Activated CD4-positive, alpha-beta T cell treated with anti-CD3 and anti-CD28 coated beads, Interleukin-2, Interleukin-4, amounts not matched to agents 100 ng/mL and 50 ng/mL, durations not matched to agents 16 hours and 8 hours (primary cell): Measurements from ENCODE around the gene CREB3L2.

Source experiments
- DNase-seq: peaks from one replicate; pipeline ENCODE4 v3.0.0-alpha.2; 2020; ENCODE audit warnings: low spot score

CREB3L2 gene

GRCh38 chr7:137950967-137951366, 50.9 kb downstream of the CREB3L2 start:
- DNase-seq, result no peak

- DNase-seq, result no peak
These were observed 51.6 kb downstream of the CREB3L2 start for GRCh38 chr7:137950263-137950621.

DNA sequence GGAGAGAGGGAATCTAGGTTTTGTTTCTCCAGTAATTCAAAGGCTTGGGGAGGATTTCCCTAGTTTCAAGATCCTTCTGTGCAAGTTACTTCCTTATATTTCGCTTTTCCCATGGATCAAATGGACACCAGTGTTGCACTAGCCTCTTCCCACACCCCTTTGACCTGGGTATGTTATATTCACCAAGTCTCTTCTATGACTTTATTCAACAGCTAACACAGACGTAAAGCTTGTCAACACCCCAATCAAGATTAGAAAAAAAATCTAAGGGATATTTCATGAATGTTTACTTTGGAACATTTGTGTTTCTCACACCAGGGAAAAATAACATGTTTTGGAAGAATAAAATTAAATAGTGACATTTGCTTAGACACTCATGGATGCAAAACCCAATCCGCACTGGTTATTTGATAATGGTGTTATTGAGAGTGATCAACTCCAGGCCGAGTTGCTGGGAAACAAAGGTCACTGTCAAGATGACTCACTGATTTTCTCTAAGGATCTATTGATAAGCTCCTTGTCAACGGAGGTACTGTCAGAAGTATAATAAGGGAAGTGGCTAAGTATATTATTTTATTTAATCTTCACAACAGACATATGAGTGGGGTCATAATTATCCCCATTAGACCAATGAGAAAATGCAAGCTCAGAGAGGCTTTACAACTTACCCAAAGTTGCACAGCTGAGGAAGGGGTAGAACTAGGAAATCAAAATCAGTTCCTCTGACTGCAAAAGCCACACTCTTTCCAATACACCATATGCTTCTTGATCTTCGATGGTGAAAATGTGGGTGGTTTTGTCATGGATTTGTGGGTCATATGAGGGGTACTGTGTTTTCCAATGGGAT, 52.2 kb downstream of the CREB3L2 start:
- no peak for DNase-seq

DNA sequence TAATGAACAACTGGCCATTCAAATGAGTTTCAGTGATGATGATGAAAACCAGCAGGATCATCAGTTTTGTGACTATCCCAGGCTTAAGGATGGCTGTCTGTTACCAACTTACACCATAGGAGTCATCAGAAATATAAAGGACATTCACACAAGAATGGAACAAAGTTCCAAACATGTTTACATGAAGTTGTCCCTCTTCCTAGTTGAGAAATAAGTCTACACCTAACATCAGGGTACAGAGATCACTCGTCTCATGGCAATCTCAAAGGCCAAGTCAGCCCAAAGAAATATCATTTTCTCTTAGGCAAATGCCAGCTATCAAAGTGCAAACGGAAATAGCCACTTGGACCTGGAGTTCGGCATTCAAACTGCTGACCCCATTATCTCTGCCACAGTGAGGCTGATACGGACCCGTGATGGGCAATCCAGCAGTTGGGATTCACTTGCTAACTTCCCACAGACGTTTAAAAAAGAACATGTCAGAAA, 53.0 kb downstream of the CREB3L2 start:
- DNase-seq, result no peak

DNA sequence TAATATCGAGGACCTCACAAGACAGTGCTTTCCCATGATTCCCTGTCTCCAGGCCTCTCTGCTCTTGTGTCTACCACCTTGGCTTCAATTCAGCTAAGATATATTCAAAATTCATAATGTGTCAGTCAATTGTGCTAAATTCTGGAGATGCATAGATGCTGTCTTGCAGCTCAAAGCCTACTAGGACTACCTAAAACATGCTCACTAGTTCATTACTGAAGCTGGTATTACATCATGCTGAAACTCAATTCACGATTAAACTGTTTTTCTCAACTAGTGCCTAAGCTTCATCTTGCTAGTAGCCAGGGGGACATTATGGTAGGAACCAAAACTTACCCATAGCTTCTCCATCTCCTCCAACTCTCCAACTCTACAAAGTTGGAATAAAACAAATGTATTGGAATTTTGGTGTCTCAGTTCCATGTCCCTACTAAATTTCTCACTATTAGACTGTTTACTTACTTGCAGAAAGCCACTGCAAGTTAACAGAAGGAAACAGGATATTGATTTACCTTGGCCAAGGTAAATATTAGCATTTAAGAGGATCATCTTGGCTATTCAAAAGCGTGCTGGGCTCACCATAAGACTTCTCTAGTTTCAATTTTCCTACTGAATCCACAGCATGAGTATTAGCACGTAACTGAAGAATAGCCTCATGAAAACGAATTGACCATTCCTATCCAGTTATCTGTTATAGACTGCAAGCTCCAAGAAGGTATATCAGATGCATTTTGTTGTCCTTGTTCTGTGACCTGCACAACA, 53.6 kb downstream of the CREB3L2 start:
- no peak for DNase-seq

- DNase-seq, result no peak
These were observed 54.8 kb downstream of the CREB3L2 start for GRCh38 chr7:137947046-137947445.

GRCh38 chr7:137946011-137946410, 55.9 kb downstream of the CREB3L2 start:
- DNase-seq, result no peak

DNA sequence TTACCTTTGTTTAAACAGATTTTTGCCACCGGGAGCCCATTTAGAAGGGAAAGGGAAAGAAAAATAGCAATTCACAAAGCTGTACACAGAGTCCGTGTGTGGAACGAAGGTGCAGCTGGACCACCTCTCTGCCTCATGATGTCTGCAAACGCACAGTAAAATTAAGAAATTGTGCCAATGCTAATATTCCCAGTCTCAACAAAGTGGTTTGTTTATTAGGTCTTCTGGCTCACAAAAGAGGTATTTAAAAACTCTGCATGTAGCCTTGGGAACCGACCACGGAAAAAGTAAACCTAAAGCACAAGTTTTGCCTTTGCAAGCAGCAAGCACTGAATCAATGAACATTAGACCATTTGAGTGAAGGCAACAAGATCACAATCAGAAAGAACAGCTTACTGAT, 57.7 kb downstream of the CREB3L2 start:
- DNase-seq, result no peak

- DNase-seq, result no peak
These were observed 58.7 kb downstream of the CREB3L2 start for GRCh38 chr7:137943132-137943551.

DNA sequence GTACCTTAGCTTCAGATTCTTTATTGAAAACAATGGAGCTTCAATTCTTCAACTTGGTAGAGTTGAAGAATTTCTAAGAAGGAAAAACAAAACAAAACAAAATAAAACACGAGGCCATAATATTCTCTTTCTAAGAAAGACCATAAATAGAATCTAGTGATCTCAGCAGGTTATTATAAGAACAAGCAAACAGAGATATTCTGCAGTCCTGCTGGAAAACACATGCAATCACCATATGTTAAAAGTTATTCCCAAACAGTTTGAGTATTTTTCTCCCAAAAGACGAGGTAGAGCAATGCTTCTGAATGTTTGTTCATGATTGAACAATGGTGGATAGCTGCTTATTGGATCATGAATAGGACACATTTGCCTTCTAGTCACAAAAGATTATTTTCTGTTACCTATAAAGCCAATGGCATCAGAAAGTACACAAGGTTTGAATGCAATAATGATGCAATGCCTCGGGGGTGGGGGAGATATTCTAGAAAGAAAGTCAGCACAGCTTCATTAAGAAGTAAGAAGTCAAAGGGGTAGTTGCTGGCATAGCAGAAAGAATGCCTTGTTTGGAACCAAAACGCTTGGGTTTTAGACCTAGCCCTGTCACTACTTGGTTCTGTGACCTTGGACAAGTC, 59.3 kb downstream of the CREB3L2 start:
- DNase-seq, result no peak

GRCh38 chr7:137940656-137941518, 61.0 kb downstream of the CREB3L2 start:
- DNase-seq, result no peak

DNA sequence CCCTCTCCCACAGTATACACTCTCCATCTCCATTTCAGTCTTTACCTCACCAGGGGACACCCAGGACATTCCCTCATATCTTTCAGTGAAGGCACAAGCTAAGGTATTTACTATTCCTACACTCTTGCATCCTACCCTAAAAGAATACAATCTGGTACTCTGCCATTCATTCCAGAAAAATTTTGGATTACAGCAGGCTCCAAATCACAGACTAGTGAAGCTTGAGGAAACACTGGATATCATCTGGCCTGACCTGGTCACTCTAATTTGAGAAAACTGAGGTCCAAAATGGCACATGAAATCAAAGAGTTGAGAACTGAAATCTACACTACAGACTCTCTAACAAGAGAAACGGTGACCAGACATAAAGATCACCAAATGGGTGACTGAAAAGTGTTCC, 61.7 kb downstream of the CREB3L2 start:
- DNase-seq, result no peak

DNA sequence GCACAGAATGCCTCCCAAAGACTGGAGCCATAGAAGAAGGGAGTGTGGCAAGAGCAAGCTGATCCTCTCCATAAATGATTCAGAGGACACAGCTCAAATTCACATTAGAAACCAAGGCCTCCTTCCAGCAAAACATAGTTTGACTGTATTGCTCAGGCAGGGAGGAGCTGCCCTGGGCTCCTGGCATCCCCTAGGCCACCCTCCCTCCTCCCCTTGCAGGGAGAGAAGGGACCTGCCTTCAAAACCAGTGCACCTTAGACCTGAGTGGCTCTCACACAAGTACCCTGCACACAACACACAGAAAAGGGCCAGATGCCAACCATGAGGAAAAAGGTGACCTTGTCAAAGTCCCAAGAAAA, 64.7 kb downstream of the CREB3L2 start:
- DNase-seq, result no peak

GRCh38 chr7:137936509-137937201, 65.2 kb downstream of the CREB3L2 start:
- DNase-seq, result no peak

- DNase-seq, result no peak
These were observed 65.9 kb downstream of the CREB3L2 start for GRCh38 chr7:137935884-137936508.

DNA sequence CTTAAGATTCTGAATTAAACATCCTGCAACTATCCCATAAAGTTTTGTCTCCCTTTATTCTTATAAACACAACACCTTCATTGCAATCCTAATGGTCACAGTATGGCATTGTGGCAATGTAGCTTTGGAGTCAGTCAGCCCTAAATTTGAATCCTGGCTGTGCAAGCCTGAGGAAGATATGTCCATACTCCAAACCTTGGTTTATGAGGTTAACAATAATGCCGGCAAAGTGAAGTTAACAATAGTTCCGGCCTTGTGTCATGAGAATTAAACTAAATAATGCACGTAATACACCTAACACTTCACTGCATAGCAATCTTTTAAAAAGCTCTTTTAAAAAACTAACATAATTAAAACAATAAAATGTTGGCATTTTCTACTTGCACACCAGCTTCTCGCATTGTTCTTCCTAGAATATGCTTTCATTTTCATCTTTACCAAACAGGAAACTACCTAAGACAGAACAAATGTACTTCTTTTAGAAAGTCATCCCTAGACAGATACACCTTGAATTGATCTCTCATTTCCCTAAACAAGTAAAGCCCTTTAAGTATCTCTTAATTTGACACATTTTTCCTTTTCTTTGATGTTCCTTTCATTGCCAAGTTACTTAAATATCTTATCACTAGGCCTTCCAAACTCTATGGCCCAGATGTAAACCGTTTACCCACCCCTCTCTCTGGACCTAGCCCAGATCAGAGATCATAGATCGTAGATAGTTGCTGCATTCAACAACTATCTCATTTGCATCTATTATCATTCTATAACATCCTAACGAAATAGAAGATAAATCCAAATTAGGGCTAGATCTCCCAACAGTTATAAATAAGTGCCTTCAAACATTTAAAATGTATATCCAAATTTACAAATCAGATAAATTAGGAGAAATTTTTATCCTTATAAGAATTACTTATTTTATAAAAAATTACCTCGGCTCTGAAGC, 66.7 kb downstream of the CREB3L2 start:
- DNase-seq, result peak; percentile 45

GRCh38 chr7:137934176-137934826, 67.6 kb downstream of the CREB3L2 start:
- no peak for DNase-seq

GRCh38 chr7:137933270-137934017, 68.4 kb downstream of the CREB3L2 start:
- DNase-seq, result no peak
